GM18909 (cell line): ENCODE data around the gene LRRIQ3.
"Not testable (repeated sequence)": the region's sequence is repeated elsewhere in the genome, so short reads cannot be mapped to it uniquely, and the experiment has no call there.

ENCODE experiments used
- ATAC-seq: cut with Tn5 transposase; IDR thresholded peaks from one replicate; pipeline ENCODE4 v1.9.1; 2021; ENCODE audit warnings: mild to moderate bottlenecking; ENCODE audit not compliant: unreplicated experiment, poor library complexity

The LRRIQ3 gene

GRCh38 chr1:74145086-74145485 lies 52.9 kb downstream of the LRRIQ3 start:
- ATAC-seq: no peak

- not testable (repeated sequence) for ATAC-seq
Observed at GRCh38 chr1:74117370-74117769, 80.6 kb downstream of the LRRIQ3 start.

- no peak for ATAC-seq
Observed at GRCh38 chr1:74113333-74113732, 84.6 kb downstream of the LRRIQ3 start.

- ATAC-seq: no peak
Observed at GRCh38 chr1:74107394-74107793, 90.6 kb downstream of the LRRIQ3 start.

- no peak for ATAC-seq
Observed at GRCh38 chr1:74091371-74091770, 106.6 kb downstream of the LRRIQ3 start.

GRCh38 chr1:74083128-74083527 lies 114.8 kb downstream of the LRRIQ3 start:
- no peak for ATAC-seq

GRCh38 chr1:74065081-74065480 lies 132.9 kb downstream of the LRRIQ3 start:
- no peak for ATAC-seq

GRCh38 chr1:74057719-74058118 lies 140.3 kb downstream of the LRRIQ3 start:
- ATAC-seq: no peak

GRCh38 chr1:74053407-74053806 lies 144.6 kb downstream of the LRRIQ3 start:
- ATAC-seq: no peak

GRCh38 chr1:74050386-74050785 lies 147.6 kb downstream of the LRRIQ3 start:
- no peak for ATAC-seq

GRCh38 chr1:74038042-74038441 lies 159.9 kb downstream of the LRRIQ3 start:
- ATAC-seq: no peak

- no peak for ATAC-seq
Observed at GRCh38 chr1:74012583-74012982, 185.4 kb downstream of the LRRIQ3 start.

GRCh38 chr1:74011736-74012135 lies 186.2 kb downstream of the LRRIQ3 start:
- no peak for ATAC-seq

- ATAC-seq: no peak
Observed at GRCh38 chr1:74010206-74010605, 187.8 kb downstream of the LRRIQ3 start.

- ATAC-seq: no peak
Observed at GRCh38 chr1:74005533-74005932, 192.4 kb downstream of the LRRIQ3 start.

GRCh38 chr1:74003806-74004205 lies 194.2 kb downstream of the LRRIQ3 start:
- ATAC-seq: no peak

GRCh38 chr1:73998348-73998959 lies 199.5 kb downstream of the LRRIQ3 start:
- ATAC-seq: peak; percentile 61

- ATAC-seq: no peak
Observed at GRCh38 chr1:73980324-73981040, 217.5 kb downstream of the LRRIQ3 start.

GRCh38 chr1:73979684-73980083 lies 218.3 kb downstream of the LRRIQ3 start:
- no peak for ATAC-seq

- no peak for ATAC-seq
Observed at GRCh38 chr1:73978964-73979363, 219.0 kb downstream of the LRRIQ3 start.
